GM21717 (cell line): Measurements from ENCODE around the gene CDC42EP2.
A peak's percentile ranks its signal among the peaks of the same experiment; 100 is the strongest.
"Not testable (repeated sequence)": the region's sequence is repeated elsewhere in the genome, so short reads cannot be mapped to it uniquely, and the experiment has no call there.

Experiments
- ATAC-seq: cut with Tn5 transposase; IDR thresholded peaks from one replicate; pipeline ENCODE4 v1.9.1; 2021; ENCODE audit warnings: mild to moderate bottlenecking, moderate library complexity; ENCODE audit not compliant: unreplicated experiment

Gene CDC42EP2

GRCh38 chr11:65317025-65317786, 2.5 kb downstream of the CDC42EP2 start:
- no peak for ATAC-seq

DNA sequence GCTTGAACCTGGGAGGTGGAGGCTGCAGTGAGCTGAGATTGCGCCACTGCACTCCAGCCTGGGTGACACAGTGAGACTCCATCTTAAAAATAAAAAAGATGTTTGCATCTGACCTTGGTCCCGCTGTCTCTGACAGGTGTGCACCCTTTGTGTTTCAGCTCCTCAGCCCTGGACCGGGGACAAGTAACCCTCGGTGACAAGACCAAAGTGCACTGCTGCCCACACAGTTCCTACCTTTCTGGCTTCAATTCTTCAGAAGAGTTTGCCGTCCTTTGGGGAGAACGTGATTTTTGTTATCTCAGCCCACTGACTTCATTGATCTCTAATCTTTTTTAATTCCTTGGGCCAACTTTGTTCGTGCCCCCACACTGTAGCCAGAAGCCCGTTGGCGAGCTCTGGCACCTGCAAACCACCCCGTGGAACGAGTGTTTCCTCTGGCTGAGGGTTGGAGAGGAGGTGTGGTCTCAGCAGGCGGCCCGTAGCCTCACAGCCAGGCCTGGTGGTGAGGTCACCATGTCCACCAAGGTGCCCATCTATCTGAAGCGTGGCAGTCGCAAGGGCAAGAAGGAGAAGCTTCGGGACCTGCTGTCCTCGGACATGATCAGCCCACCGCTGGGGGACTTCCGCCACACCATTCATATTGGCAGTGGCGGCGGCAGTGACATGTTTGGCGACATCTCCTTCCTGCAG, 5.9 kb downstream of the CDC42EP2 start:
- no peak for ATAC-seq

DNA sequence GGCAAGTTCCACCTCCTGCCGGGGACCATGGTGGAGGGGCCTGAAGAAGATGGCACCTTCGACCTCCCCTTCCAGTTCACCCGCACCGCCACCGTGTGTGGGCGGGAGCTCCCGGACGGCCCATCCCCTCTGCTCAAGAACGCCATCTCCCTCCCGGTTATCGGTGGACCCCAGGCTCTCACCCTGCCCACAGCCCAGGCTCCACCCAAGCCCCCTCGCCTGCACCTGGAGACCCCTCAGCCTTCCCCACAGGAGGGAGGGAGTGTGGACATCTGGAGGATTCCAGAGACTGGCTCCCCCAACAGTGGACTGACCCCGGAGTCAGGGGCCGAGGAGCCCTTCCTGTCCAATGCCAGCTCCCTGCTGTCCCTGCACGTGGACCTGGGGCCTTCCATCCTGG, 6.4 kb downstream of the CDC42EP2 start:
- ATAC-seq: no peak

DNA sequence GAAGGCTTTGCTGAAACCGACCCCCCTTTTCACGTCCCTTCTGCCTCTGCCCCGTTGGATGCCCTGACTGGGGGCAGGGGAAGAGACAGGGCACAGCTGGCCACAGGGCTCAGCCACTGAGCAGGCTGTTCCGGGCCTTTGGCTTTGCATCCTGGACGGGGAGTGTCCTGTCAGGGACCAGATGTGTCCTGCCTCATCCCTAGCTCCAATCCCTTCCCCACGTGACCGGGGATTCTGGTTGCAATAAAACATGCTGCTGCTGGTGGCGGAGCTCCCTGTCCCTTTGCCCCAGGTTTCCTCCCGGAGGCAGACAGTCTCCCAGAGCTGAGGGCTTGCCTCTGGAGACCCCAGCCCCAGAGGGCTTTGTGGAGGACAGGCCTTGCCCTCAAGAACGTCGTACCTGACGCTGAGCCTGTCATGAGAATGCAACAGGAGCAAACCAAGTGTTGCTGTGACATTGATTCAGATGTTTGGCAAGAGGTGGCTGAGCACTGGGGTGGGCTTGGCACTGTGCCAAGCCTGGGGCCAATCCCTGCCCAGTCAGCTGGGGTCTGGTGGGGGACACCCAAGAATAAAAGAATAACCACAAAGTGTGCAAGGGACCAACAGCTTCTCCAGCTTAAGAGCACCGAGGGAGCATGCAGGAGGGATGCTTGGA, 7.3 kb downstream of the CDC42EP2 start:
- ATAC-seq: no peak

DNA sequence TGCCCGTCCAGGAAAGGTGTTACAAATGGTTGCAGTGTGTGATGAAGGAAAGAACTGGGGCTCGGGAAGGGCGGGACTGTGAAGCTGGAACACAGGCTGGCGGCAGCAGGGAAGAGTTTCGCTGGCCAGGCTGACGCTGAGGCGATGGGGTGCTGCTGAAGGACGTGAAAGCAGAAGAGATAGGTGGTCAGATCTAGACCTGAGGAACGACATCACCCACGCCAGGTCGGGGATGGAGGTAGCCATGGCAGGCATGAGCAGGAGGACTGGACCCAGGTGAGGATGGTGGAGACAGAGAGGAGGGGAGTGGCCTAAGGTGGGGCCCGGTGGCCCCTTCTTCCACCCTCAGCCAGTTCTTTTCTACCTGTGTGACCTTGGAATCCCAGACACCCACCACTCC, 9.1 kb downstream of the CDC42EP2 start:
- ATAC-seq: no peak

DNA sequence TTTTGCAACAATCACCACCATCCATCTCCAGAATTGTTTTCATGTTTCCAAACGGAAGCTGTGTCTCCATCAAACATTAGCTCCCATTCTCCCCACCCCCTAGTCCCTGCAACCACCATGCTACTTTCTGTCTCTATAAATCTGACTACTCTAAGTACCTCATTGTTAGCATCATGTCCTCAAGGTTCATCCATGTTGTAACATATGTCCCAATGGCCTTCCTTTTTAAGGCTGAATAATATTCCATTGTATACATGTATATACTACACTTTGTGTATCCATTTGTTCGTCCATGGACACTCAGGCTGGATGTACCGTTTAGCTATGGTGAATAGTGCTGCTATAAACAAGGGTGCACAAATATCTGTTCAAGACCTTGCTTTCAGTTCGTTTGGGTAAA, 10.8 kb downstream of the CDC42EP2 start:
- no peak for ATAC-seq

- ATAC-seq: no peak
Measured at GRCh38 chr11:65327021-65327420, 12.4 kb downstream of the CDC42EP2 start.

DNA sequence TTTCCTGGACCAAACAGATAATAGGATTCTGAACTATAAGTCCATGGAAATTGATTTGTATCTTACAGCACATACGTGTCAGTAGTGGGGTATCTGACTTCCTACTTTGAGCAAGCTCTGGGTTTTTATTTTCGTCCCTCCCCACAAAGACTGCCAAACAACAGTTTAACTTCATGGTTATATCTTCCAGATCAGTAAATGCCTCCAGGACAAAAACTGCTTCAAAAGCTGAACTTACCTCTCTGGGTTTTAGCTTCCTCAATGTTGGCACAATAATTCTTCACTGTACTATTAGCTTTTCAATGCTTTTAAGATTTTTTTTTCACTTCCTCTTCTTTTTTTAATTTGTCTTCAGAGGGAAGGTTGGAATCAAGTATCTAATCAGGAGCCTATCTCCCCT, 14.8 kb downstream of the CDC42EP2 start:
- no peak for ATAC-seq

GRCh38 chr11:65329944-65330403, 15.3 kb downstream of the CDC42EP2 start:
- ATAC-seq: no peak

DNA sequence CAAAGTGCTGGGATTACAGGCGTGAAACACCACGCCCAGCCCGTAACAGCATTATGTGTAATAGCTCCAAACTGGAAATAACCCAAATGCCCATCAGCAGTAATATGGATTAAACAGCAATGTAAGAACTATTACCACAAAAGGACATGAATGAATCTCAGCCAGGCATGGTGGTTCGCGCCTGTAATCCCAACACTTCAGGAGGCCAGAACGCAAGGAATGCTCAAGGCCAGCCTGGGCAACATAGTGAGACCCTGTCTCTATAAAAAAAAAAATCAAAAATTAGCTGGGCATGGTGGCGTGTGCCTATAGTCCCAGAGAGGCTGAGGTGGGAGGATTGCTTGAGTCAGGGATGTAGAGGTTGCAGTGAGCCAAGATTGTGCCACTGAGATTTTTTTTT, 15.9 kb downstream of the CDC42EP2 start:
- ATAC-seq: no peak

GRCh38 chr11:65332591-65332990, 17.9 kb downstream of the CDC42EP2 start:
- ATAC-seq: not testable (repeated sequence)

DNA sequence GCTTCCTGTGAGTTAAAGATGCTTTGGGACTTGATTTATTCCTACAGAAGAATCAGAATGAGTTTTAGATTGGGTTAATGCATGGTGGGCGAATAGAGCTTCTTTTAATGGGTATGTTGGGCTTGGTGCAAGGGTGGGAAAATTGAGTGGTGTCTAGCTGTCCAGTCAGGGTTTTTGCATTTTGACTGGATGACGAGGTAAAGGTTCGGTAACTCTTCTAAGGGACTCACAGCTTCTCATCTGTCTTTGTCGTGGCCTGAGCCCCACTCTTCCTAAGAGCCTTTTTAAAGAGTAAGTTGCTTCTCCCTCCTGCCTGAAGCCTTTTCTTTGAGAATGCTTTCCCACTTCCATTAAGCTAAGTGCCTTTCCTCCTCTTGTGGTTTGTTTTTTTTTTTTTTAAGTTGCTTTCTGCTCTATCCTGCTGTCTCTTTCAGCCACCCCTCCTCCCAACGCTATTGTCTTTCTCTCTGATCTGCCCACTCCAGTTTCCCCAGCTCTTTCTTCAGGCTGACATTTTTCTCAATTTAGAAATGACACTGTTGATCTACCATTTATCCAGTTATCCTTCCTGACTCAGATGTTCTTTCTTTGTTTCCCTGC, 20.1 kb downstream of the CDC42EP2 start:
- no peak for ATAC-seq

GRCh38 chr11:65338676-65339075, 24.0 kb downstream of the CDC42EP2 start:
- ATAC-seq: no peak

- ATAC-seq: no peak
Measured at GRCh38 chr11:65340226-65340625, 25.6 kb downstream of the CDC42EP2 start.

DNA sequence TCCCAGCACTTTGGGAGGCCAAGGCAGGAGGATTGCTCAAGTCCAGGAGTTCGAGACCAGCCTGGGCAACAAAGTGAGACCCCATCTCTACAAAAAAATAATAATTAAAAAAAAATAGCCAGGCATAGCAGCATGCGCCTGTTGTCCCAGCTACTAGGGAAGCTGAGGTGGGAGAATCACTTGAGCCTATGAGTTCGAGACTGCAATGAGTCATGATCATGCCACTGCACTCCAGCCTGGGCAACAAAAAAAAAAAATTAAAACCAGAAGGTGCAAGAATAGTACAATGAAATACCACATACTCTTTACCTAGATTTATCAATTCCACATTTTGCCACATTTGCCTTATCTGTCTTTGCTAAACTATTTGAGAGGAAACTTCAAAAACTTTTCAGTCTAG, 27.2 kb downstream of the CDC42EP2 start:
- no peak for ATAC-seq

DNA sequence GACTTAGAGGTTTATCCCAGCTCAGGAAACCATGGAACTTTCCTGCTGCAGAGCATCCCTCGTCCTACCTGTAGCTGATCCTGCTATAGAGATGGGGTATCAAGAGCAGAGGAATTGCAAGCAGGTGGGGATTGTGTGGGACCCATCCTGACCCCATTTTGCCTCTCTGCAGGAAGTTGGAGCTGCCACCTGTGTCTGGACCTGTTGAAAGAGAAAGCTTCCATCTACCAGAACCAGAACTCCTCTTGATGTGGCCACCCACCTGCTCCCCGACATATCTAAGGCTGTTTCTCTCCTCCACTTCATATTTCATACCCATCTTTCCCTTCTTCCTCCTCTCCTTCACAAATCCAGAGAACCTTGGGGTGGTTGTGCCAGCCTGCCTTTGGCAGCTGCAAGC, 36.8 kb downstream of the CDC42EP2 start:
- no peak for ATAC-seq

DNA sequence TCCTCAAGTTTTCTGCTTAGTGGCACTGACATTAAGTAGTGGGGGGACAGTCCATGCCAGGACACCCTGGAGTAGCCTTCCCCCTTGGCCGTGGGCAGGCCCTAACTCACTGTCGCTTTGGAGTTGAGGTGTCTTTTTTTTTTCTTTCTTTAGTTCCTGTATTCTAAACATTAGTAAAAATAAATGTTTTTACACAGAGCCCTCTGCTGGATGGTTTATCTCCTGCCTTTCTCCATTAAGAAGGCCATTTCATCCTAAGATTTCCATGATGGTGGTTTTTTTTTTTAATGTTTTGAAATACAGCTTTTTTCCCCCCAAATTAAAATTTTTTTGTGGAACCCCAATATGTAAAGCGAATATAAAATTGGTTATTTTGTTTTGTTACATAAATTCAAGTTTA, 38.1 kb downstream of the CDC42EP2 start:
- ATAC-seq: no peak

DNA sequence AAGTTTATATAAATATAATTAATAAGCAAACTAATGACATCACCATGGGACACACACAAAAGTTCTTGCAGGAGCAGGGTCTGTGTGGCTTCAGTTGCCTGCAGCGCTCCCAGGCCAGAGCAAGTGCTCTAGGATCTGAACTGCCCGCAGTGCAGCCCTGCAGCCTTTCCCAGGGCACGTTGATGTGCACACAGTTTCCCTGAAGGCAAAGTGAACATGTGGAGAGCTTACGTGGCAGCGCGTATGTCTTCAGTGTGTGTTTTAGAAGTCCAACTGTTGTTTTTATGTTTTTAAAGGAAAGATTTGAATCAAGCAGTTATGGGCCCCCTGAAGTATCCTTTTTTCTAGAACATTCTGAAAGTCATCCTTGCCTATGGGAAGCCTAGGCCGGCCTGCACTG, 38.7 kb downstream of the CDC42EP2 start:
- no peak for ATAC-seq

- no peak for ATAC-seq
Measured at GRCh38 chr11:65353900-65354264, 39.2 kb downstream of the CDC42EP2 start.

- ATAC-seq: peak; percentile 71
Measured at GRCh38 chr11:65354265-65355012, 39.8 kb downstream of the CDC42EP2 start, which contains the start of gene TIGD3. TSS of gene TIGD3 (plus strand) at chr11:65354751. CDS start at chr11:65355809, 1,058 bp downstream.
